Measurements from ENCODE around the gene EIF3K. TPM values are rescaled to one million over a fixed set of nuclear protein-coding genes. Genes with fewer than 3 reads are reported as not detected.
A peak's percentile ranks its signal among the peaks of the same experiment; 100 is the strongest.

The EIF3K gene
- total RNA-seq, 1 donor from 2014 or later = 318 TPM

DNA sequence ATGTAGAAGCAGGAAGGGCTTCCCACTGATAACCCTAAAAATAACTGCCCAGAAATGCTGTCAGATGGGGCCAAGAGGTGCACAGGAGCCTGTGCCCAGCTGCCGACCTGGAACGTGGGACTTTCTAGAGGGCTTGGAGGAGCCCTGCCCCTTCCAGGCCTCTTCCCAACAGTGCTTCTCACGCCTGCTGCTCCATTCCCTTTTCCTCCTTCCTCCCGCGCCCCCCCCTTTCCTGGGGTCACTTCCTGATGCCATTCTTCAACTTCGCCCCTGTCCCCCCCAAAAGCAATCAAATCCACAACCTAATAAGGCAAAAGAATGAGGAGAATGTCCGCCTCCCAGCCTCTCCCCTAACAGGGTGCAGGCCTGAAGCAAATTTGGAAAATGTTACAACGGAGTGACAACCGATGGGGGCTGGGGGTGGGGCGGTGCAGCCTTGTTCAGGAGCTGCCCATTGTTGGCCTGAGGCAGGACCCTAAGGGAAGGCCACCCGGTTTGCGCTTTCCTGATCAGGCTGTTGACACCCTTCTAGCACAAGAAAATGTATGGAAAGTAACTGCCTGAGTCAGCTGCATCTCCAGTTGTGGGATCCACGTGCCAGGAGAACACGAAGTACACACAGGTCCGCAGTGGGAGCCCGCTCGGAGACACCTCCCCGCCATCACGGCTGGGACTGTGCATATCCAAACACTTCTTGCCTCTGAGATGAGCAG, 47.1 kb downstream of the EIF3K start:
- peak; percentile 88 to 89 for DNase-seq (ENCODE audit: low read depth in 2 of 2)

DNA sequence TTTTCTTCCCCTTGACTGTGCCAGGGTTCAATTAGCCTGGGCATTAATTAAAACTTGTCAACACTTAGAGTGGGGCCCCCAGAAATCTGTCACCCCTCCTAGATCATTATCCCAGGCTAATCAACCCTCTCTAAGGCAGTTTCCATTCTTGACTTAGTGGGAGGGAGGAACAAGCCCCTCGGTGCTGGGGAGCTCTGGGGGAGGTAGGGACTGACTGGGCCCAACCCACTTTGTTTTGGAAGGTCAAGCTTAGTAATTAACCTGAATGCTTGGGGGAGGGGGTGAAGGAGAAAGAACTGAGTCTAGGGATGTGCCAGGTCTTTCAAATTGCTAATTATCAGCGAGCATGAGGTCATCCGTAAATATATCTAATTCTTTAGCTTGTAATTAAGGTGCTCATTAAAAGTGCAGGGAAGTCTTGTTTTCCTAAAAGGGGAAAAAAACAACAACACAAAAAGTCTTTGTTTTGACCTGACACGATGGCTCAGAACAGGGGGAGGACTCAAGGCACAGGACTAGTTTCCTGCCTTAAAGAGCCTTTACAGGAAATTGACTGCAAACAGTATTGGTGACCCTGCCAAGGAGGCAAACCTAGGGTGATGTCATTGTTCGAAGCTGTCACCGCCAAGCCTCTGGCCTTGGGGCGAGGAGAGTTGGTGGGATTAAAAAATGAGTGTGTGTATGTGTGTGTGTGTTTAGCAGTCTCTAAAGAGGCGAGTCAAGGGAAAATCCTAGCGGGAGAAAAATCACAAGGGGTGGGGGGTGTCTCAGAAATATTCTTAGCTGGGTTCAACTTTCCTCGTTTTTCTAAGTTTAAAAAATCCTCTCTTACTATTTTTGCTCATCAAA, 47.9 kb downstream of the EIF3K start:
- DNase-seq (ENCODE audit: low read depth in 2 of 2) = peak; percentile 54 to 90

DNA sequence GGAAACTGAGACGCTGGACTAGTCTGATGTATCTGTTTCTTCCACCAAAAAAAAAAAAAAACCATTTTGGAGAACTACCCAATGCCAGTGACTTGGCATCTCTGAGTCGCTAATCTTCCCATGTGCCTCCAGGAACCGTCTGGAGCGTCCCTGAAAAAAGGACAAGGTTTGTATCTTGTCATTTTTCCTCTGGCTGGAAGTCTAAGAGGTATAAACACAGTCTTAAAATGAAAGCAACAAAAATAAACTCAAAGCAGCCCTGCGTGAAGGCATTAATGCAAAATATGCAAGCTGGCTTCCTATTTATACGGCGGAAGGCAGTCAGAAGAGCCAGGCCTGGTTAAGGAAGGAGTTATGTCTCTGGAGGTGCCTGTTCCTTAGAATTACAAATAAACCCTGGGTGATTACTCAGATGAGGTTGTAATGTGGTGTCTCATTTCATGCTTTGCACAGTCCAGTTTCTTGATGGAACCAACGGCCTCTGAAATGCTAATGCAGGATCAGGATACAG, 48.7 kb downstream of the EIF3K start:
- DNase-seq (ENCODE audit: low read depth in 2 of 2) = peak in 1 of 2 donors; percentile 80

DNA sequence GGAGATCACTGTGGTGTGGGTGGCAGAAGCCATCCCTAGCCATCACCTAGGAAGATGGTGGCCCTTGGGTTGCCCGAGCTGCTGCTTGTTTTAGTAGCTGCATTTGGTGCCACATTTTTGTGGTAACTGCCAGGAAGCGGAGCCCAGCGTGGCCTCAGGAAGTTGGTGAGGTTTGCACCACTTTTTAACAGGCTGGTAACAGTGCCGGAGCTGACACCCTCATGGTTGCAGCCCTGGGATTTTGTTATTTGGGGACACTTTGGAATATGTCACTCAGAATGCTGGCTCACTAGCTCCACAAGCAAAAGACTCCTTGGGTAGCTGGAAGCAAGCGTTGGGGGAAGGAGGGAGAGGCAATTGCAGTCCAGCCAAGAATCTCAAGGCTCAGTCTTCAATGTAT, 50.6 kb downstream of the EIF3K start:
- DNase-seq (ENCODE audit: low read depth in 2 of 2) = no peak

DNA sequence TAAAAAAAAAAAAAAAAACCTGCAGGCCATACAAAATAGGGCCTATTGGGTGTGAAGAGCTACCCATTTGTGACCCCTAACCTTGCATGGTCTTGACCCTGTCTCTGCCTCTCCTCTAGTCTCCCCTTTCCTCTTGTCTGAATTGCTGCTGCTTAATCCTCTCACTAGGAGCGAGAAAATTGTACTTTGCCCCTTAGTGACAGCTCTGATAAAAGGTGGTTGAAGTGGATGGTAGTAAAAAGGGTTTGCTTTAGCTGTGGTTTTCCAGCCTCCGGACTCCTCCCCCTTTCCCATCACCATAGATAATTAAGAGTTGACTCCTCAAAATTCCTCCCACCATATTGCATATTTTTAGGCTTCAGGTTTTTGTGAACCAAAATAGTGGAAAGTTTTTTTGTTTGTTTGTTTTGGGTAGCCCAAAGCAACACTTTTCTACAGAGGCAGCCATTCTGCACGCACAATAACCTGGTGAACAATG, 52.0 kb downstream of the EIF3K start:
- DNase-seq (ENCODE audit: low read depth in 2 of 2) = peak in 1 of 2 donors; percentile 66

DNA sequence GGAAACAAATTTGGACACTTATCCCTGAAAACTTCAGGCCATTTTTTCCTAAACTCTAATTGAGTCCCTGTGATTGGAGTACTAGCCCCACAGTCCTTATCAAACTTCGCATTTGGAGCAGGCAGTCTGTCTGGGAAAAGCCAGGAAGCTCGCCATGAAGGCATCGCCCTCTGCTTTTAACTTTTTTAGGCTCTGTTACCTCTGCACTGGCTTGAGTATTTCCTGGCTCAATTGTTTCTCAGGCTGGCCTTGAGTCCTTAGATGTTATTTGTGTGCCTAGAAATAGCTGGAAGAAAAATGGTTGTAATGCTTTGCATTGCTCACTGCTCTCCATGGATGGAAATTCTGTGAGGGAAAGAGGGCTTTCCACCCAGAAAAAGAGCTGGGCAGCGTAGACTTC, 52.7 kb downstream of the EIF3K start:
- peak; percentile 41 to 42 for DNase-seq (ENCODE audit: low read depth in 2 of 2)

DNA sequence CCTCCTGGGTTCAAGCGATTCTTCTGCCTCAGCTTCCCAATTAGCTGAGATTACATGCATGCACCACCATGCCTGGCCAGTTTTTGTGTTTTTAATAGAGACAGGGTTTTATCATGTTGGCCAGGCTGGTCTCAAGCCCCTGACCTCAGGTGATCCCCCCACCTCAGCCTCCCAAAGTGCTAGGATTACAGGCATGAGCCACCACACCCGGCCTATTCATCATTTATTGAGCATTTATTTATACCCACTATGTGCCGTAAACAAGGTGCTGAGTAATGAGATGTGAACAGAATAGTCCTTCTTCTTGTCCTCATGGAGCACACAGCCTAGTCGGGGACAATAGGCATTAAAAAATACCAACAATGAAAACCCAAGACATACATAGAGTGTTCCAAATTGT, 54.0 kb downstream of the EIF3K start:
- DNase-seq (ENCODE audit: low read depth in 2 of 2) = no peak

DNA sequence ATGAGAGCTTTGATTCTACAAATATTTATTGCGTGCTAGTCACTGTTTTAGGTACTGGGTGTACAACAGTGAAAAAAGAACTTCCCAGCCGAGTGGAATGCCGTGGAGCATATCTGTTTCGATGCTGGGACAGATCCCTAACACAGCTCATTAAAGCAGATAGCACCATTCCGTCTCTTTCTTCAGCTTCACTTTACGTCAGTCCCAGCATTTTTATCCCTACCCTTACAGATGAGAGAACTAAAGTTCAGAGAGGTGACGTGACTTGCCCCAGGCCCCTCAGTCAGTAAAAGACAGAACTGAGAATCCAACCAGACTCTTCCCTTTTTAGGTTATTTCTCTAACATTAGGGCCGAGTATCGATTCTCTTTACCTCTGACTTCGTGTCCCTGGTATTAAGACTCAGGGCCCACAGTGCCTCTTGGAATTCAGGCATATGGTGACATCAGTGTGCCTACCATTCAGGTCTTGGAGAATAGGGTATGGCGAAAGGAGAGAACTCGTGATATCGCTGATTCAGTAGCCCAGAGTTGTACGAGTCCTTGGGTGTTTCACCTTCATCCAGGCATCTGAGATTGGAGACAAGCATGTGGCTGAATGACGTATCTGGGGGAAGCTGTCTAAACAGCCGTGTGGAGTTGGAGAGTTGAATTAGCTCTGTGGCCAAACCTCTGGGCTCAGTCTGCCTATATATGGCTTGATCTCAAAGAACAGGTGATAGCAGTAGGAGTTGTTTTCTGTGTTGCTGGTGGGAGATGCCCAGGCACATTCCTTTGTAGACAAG, 55.6 kb downstream of the EIF3K start:
- no peak for DNase-seq (ENCODE audit: low read depth in 2 of 2)

DNA sequence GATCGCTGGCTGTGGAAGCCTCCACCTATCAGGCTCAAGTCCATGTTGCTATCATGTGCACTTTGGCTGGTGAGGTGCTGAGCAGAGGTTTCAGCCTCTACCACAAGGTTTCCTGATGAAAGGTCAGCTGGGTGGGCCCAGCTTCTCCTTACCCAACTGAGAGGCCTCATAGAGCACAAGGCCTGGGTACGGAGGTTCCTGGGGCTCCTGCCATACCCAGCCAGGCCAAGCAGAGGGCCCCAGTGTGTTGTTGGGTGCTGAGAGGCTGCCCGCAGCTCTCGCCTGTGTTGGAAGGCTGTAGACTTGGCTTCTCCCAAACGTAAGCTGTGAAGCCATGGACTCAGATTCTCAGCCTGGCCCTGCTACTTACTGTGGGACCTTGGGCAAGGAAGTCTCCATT, 56.6 kb downstream of the EIF3K start:
- DNase-seq (ENCODE audit: low read depth in 2 of 2) = no peak

DNA sequence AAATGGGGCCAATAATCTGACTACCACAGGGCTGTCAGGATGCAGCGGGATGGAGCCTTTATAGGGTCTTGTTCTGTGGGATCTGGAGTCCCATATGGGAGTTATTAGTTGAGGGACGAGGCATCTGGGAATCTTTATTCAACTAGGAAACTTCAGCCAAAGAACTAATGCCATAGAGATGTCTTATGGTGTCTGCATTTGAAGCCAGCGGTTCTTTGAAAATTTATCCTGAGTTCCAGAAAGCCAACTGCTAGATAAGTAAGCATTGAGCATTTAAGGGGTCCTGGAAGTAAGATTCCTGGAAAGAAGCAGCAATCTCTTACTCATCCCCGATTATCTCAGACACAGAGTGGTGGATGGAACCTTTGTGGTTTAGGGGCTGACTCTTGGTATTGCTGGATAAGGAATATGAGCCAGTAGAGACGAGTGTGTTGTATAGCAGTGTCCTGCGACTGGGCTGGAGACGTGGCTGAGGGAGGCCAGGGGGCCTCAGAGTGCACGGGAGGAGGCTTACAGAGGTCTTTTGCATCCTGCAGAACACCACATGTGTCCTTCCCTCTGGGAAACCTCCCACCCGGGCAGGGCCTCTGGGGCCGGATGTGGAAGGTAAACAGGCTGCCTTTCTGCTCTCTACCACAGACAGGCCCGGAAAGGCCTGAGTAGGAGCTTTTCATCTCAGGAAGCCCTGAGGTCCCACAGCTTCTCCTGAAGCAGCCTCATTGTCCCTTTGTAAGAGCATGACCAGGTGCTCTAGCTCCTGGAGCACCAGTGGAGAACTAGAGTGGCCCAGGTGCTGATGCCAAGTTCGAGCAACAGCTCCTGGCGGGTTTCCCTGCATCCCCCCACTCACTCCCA, 57.3 kb downstream of the EIF3K start:
- DNase-seq (ENCODE audit: low read depth in 2 of 2) = peak; percentile 56 to 75

DNA sequence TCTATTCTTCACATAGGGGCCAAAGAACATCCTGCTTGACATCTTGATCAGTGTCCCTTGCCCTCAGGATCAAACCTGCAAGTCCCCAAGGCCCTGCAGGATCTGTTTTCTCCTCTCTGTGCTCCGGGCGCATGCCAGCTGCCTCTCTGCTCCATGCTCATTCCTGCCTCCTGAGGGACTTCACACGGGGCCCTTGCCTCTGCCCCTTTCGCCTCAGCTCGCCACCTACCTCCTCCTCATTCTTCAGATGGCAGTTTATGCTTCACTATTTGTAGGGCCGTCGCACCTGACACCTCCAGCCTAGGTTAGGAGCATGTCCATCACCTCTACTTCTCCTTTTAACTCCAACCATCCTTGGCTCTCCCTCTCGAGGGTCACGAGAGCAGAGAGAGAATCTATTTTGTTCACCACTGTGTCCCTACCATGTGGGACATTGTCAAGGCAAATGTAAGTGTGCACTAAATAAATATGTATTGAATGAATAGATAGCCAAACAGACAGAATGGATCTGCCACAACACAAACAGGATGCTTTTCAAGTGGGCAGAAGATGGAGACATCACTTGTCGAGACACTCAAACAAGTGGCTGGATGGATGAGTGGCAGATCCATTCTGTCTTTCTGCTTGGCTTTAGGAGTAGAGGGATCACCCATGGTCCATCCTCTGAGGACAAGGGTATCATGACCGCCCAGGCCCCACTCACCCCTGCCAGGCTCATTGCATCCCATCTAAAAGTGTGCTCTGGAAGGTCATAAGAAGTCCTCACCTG, 58.1 kb downstream of the EIF3K start:
- DNase-seq (ENCODE audit: low read depth in 2 of 2) = no peak

DNA sequence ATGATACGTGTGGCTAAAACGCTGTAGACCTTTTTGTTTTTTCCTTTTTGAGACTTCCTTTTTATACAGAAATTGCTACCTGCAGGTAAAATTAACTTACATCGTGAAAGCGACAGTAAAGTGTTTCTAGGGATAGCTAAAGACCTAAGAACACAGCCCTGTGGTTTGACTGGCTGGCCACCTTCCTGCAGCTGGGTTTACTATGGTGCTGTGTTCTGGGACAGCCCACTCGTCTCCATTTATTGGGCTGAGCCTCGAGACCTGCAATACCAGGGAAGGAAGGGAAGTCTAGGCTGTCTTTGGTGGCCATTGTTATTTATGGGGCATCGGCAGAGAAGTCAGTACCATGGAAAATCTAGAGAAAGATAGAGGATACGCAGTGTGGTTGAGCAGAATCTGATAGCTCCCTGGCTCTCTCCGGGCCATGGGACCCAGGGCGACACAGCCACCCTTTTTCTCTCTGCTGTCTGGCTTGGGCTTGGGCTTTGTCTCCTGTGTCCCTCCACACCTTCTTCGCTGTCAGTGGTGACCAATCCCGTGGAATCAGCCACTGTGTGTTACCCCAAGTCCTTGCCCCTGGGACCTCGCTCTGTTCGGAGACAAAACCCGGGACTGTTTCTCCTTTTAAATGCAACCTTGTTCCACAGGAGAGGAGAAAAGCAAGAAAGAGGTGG, 59.4 kb downstream of the EIF3K start:
- no peak for DNase-seq (ENCODE audit: low read depth in 2 of 2)

DNA sequence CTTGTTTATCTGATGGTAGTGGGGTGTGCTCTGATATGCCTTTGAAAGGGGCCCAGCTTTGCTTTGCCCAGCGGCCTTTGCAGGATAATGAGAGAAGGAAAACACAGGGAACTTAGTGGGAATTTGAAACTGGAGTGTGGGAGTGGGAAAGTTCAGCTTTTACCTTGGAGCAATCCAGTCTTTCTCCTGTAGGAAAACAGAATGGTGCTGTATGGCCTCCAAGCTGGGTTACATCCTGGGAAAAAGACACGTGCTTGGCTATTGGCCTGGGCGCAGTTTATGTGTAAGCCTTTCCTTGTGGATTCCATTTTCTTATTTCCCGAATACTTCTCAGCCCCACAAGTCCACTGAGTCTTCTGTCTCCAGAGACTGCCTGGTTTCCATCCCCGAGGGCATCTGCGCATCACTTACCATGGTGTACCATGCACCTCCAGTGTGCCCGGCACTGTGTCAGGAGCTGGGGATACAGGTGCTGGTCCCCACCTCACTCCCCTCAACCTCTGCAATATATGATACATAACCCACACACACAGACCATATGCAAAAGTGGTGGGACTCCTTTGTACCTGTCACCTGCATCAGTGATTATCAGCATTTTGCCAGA, 60.0 kb downstream of the EIF3K start:
- no peak for DNase-seq (ENCODE audit: low read depth in 2 of 2)

DNA sequence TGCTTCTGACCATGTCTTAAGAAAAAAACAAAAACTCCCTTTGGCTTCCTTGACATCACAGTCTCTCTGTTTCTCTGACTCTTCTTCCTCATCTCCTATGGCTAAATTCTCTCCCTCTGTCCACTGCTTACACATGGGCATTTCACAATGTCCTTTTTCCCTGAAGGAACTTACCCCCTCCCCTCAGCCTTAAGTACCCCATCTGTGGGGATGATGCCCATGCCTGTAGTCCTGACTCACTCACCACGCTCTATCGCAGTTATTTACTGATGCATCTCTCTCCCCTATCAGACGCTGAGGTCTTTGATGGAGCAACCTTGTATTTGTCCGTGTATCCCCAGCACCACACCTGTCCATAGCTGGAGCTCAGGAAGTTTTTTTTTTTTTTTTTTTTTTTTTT, 60.9 kb downstream of the EIF3K start:
- DNase-seq (ENCODE audit: low read depth in 2 of 2) = no peak

DNA sequence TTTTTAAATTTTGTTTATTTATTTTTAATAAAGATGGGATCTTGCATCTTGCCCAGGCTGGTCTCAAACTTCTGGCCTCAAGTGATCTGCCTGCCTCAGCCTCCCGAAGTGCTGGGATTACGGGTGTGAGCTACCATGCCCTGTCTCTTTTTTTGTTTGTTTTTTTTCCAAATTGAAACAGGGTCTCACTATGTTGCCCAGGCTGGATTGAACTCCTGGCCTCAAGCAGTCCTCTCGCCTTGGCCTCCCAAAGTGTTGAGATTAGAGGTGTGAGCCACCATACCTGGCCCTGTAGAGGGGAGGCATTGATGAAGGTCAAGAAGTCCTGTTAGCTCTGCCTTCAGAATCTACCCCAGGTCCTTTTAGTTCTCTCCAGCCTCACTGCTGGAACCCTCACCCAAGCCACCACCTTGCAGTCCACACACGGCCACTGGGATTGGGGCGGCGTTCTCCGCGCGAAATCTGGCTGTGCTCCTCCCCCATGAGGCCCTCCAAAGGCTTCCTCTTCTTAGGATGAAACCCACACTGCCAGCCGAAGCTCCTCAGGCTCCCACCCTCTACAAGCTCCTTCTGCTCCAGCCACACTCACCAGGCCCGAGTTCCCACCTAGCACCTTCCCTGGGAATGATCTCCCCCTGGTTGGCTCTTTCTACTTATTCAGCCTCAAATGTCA, 63.3 kb downstream of the EIF3K start:
- DNase-seq (ENCODE audit: low read depth in 2 of 2) = no peak

DNA sequence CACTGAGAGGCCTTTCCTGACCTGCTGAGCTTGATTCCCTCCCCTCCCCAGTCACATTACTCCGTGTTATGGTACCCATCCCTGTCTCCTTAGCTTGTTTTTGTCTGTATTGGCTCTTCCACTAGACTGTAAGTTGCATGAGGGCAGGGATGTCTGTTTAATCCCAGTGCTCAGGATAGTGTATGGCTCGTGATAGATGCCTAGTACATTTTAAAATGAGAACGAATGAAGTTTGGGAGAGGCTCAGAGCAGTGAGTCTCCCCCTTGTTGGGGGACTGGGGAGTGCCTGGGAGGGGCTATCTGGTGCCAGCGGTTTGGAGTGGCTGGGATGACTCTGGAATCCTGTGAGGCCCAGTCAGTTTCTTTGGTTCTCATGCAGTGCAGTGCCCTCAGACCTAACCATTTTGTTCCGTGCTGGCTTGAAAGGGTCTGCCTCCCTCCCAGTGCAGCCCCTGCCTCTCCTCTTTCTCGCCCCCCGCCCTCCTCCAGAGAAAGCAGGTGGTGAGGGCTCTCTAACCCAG, 63.9 kb downstream of the EIF3K start:
- DNase-seq (ENCODE audit: low read depth in 2 of 2) = no peak

DNA sequence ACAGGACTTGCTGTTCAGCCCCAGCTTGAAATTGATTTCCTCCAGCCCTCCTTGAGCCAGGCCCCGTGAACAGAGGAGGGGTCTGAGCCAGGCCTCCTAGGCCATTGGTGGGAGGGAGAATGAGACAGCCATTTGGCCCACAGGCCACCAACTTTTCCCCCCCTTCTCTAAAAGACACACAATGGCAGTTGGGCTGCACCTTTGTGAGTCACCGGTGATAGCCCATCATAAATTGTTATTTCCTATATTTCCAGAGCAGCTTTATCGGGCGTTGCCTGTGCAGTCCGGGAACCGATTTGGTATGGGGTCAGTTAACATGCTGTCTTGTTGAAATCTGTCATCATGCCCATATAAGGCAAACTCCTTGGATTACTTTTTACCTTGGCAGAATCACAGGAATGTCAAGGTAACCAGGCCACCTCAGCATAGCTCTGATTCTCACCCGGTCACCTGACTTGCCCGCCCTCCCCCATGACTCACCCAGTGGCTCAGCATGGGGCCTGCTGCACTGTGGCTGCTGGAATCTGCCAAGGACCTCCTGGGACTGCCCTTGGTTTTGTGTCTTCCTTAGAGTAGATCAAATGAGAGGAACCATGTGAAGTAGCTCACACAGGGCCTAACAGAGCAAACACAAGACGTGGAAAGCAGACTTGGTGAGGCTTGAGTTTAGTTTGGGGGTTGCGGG, 64.5 kb downstream of the EIF3K start:
- DNase-seq (ENCODE audit: low read depth in 2 of 2) = peak; percentile 85 to 88
